Right lobe of liver (tissue), 6 donors: ENCODE results near the gene ATRNL1. TPM values are rescaled to one million over a fixed set of nuclear protein-coding genes. Genes with fewer than 3 reads are reported as not detected.
"Not testable (repeated sequence)": the region's sequence is repeated elsewhere in the genome, so short reads cannot be mapped to it uniquely, and the experiment has no call there.

Experiments
- ATAC-seq, 4 donors: fragments of 200-7000 bp; cut with Tn5 transposase; one replicate each; pipeline ENCODE4 v1.9.1; 2020; ENCODE audit warnings: mild to moderate bottlenecking in 4 of 4, moderate library complexity in 4 of 4
- DNase-seq, 3 donors: peaks; one replicate each; pipeline ENCODE4 v3.0.0-alpha.2; 2020
- H3K27ac ChIP-seq, 3 donors: fragments of 200-600 bp; one replicate each; pipeline ENCODE4 v1.8.0; 2022
- H3K27me3 ChIP-seq, 2 donors: fragments of 200-600 bp; one replicate each; pipeline ENCODE4 v1.8.0; 2022
- H3K36me3 ChIP-seq, 4 donors: fragments of 200-600 bp; sonication (generic) in 1 of 4; one replicate each; pipeline versions ENCODE4 v1.5.1 to v1.8.0; 2017 to 2022; ENCODE audit warnings: control low read depth in 1 of 4
- H3K4me1 ChIP-seq, 4 donors: fragments of 200-600 bp; sonication (generic) in 1 of 4; one replicate each; pipeline versions ENCODE4 v1.5.1 to v1.8.0; 2017 to 2022; ENCODE audit warnings: control low read depth in 1 of 4
- H3K4me3 ChIP-seq, 3 donors: fragments of 200-600 bp; one replicate each; pipeline ENCODE4 v1.8.0; 2022
- H3K9me3 ChIP-seq, 4 donors: fragments of 200-600 bp; sonication (generic) in 1 of 4; one replicate each; pipeline versions ENCODE4 v1.5.1 to v1.8.0; 2017 to 2022; ENCODE audit warnings: control low read depth in 1 of 4
- CTCF ChIP-seq, 4 donors: fragments of 200-600 bp in 3 of 4; fragments of 450-650 bp in 1 of 4; IDR thresholded peaks; one replicate each; pipeline versions ENCODE4 v1.5.1 to v1.8.0; 2016 to 2022; ENCODE audit warnings: antibody characterized with exemption in 4 of 4, mild to moderate bottlenecking in 2 of 4
- POLR2A ChIP-seq: fragments of 450-650 bp; IDR thresholded peaks from one replicate; pipeline ENCODE4 v1.6.1; 2017; ENCODE audit warnings: antibody characterized with exemption, mild to moderate bottlenecking
- WGBS: methylation state at CpG from one replicate; pipeline ENCODE4 v1.1.6; 2018; ENCODE audit warnings: low coverage, low lambda C conversion rate; ENCODE audit not compliant: insufficient coverage; ENCODE audit errors: missing lambda C conversion rate; 5-methylcytosine and 5-hydroxymethylcytosine counted together
- intact Hi-C, 2 donors: fragments of 100-400 bp; cut with DNase I; formaldehyde crosslinking; loops; one replicate each; pipeline versions ENCODE4 v1.11.2 to v1.14.1; 2022
- total RNA-seq, 6 experiments: library from RNA; depleted of rRNA in 2 of 6; stranded (reverse); fragments of >200 nt in 2 of 6; fragmentation: NEBNext Ultra II Directional in 3 of 6; extraction: Animal tissue kit (Norgen Biotek cat#: 25700) in 3 of 6; gene quantifications; one replicate each; pipeline versions ENCODE4 v1.1.0 to v1.2.4, GENCODE V29; 2016 to 2023
- donor health status: DM: no; HTN: yes; CAD: no.
- donor health status: DM: no; HTN: no; CAD: no.
- donor health status: DM: no; HTN: no; CAD: no.
- donor health status: DM: no; HTN: yes; CAD: no.
- donor health status: DM: no; HTN: yes; CAD: no.

Gene ATRNL1
- total RNA-seq, 6 experiments from 2014 or later, result 0.81 to 5.3 (median 2.6) TPM

GRCh38 chr10:115826396-115826795 lies 733.2 kb downstream of the ATRNL1 start:
- TF ChIP-seq POLR2A (no peak), CTCF (IDR thresholded peaks at IDR 0.05) (no peak)
- WGBS, result 82% methylated on average over 9 of the region's 9 CpGs
- Histone ChIP-seq H3K4me3 (no peak overlapping the region), H3K27ac (no peak overlapping the region), H3K4me1 (no peaks in the 10 kb centered on the region), H3K9me3 (no peaks in the 10 kb centered on the region), H3K36me3 (no peaks in the 10 kb centered on the region), H3K27me3 (no peaks in the 10 kb centered on the region)
- intact Hi-C loops, result no loop called here
- ATAC-seq (no peak), DNase-seq (no peak)

GRCh38 chr10:115827231-115828009 lies 734.3 kb downstream of the ATRNL1 start:
- H3K4me3 ChIP-seq, result no peak overlapping the region
- H3K27me3 ChIP-seq, result no peaks in the 10 kb centered on the region
- ATAC-seq, result no peak
- no peaks in the 10 kb centered on the region for H3K36me3 ChIP-seq
- TF ChIP-seq CTCF (IDR thresholded peaks at IDR 0.05), result no peak
- no peak for TF ChIP-seq POLR2A
- H3K27ac ChIP-seq, result no peak overlapping the region
- H3K9me3 ChIP-seq, result no peaks in the 10 kb centered on the region
- no peaks in the 10 kb centered on the region for H3K4me1 ChIP-seq
- WGBS, result 69% methylated on average over 5 of the region's 6 CpGs
- intact Hi-C loops, result no loop called here
- no peak for DNase-seq

- H3K27me3 ChIP-seq, intact Hi-C loops, H3K4me3 ChIP-seq, H3K9me3 ChIP-seq, H3K36me3 ChIP-seq, H3K4me1 ChIP-seq, H3K27ac ChIP-seq, ATAC-seq, DNase-seq: not testable (repeated sequence)
- WGBS, result 71% methylated on average over 1 of the region's 4 CpGs
These were observed 735.0 kb downstream of the ATRNL1 start for GRCh38 chr10:115828182-115828581.

GRCh38 chr10:115829521-115830205 lies 736.5 kb downstream of the ATRNL1 start:
- Histone ChIP-seq H3K27ac (no peak overlapping the region), H3K27me3 (no peaks in the 10 kb centered on the region), H3K4me3 (no peak overlapping the region), H3K36me3 (no peaks in the 10 kb centered on the region), H3K4me1 (no peaks in the 10 kb centered on the region), H3K9me3 (no peaks in the 10 kb centered on the region)
- intact Hi-C loops, result no loop called here
- peak; percentile 34 to 53 (median 47) for ATAC-seq
- TF ChIP-seq POLR2A, result no peak
- TF ChIP-seq CTCF (IDR thresholded peaks at IDR 0.05), result peak in 3 of 4 donors; percentile 14 to 42 (median 28)
- 53% methylated on average over 3 of the region's 3 CpGs for WGBS
- no peak for DNase-seq
